SH-SY5Y (cell line): ENCODE measurements around the gene WNK1.

Experiments
- GATA2 ChIP-seq: IDR thresholded peaks from 2 replicates; pipeline ENCODE4 v1.6.1; 2011; ENCODE audit warnings: mild to moderate bottlenecking, low read depth, low read length
- GATA3 ChIP-seq: IDR thresholded peaks from 2 replicates; pipeline ENCODE4 v1.6.1; 2011; ENCODE audit warnings: low read depth, mild to moderate bottlenecking, low read length, moderate library complexity

- TF ChIP-seq GATA2 (no peak), GATA3 (no peak)
These were observed 143.7 kb downstream of the WNK1 start for GRCh38 chr12:896031-896430.
